WI38 (cell line): ENCODE results near the gene SRRM1.

ENCODE experiments used
- H3K4me3 ChIP-seq: 2 replicates; pipeline ENCODE4 v1.5.1; 2011; ENCODE audit warnings: low read depth, mild to moderate bottlenecking, control low read depth, low read length
- TF ChIP-seq, protein P1 (sequence below): IDR thresholded peaks from 2 replicates; pipeline ENCODE4 v1.5.1; 2012; ENCODE audit warnings: low read depth, mild to moderate bottlenecking, control low read depth, low read length

SRRM1 gene

GRCh38 chr1:24606621-24607020 lies 36.5 kb upstream of the SRRM1 start:
- H3K4me3 ChIP-seq = no peak overlapping the region
- TF ChIP-seq, protein P1, sequence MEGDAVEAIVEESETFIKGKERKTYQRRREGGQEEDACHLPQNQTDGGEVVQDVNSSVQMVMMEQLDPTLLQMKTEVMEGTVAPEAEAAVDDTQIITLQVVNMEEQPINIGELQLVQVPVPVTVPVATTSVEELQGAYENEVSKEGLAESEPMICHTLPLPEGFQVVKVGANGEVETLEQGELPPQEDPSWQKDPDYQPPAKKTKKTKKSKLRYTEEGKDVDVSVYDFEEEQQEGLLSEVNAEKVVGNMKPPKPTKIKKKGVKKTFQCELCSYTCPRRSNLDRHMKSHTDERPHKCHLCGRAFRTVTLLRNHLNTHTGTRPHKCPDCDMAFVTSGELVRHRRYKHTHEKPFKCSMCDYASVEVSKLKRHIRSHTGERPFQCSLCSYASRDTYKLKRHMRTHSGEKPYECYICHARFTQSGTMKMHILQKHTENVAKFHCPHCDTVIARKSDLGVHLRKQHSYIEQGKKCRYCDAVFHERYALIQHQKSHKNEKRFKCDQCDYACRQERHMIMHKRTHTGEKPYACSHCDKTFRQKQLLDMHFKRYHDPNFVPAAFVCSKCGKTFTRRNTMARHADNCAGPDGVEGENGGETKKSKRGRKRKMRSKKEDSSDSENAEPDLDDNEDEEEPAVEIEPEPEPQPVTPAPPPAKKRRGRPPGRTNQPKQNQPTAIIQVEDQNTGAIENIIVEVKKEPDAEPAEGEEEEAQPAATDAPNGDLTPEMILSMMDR = no peak

- H3K4me3 ChIP-seq = no peak overlapping the region
- TF ChIP-seq, protein P1 = no peak
These were observed 33.1 kb upstream of the SRRM1 start for GRCh38 chr1:24609949-24610517.

DNA sequence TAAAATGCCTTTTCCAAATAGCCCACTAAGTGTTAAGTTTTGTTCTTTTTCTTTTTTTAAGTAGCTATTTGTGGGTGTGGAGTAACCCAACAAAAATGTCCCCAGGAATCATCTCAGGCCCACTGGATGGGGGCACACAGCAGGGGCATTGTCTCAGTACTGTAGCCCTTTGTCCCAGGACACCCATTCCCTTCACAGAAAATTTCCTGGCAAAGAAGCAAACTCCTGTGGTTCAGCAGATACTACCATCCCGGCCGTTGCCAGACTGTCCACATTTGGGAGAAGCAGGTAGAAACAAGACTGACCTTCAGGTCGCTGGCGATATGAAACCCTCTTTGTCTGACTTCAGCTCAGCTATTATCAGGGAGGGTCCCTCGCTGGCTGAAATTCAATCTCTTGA lies 23.7 kb upstream of the SRRM1 start:
- H3K4me3 ChIP-seq = no peak overlapping the region
- TF ChIP-seq, protein P1 = no peak

DNA sequence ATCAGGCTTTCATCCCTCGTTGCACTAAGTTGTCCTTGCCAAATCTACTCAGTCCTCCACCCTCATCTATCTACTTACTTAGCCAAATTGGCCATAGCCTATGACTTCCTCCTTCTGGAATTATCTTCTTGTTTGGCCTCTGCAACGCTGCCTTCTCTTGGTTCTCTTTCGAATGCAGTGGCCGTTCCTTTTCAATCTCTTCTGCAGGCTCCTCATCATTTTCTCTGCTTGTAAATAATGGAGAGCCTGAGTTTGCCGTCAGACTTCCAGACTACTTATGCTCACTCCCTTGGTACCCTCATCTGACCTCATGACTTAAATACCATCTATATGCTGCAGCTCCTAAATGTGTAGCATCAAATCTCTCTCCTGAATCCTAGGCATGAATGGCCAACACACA lies 22.4 kb upstream of the SRRM1 start:
- TF ChIP-seq, protein P1 = no peak
- no peak overlapping the region for H3K4me3 ChIP-seq

DNA sequence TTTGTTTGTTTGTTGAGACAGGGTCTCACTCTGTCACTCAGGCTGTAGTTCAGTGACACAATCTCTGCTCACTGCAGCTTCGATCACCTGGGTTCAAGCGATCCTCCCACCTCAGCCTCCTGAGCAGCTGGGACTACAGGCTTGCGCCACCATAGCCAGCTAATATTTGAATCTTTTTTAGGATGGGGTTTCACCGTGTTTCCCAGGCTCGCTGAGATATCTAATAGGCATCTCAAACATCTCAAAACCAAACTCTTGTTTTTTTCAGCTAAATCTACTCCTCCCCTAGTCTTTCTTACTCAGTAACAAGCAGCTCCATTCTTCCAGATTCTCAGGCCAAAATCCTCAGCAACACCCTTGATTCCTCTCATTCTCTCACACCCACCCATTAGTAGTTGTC lies 22.0 kb upstream of the SRRM1 start:
- TF ChIP-seq, protein P1 = no peak
- no peak overlapping the region for H3K4me3 ChIP-seq

DNA sequence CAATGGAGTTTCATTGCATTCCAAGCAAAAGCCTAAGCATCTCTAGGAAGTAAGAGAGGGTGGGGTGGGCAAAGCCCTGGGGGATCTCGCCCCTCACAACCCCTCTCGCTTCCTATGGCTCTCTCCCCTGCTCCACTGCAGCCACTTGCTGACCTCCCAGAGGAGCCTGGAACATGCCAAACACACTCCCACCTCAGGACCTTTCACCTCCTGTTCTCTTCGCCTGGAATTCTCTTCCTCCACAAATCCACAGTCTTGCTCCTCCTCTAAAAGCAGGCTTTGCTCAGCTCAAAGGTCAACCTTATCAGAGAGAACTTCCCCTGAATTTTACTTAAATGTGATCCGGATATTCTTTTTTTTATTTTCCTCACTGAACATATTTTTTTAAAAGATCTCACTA lies 20.9 kb upstream of the SRRM1 start:
- TF ChIP-seq, protein P1 = no peak
- no peak overlapping the region for H3K4me3 ChIP-seq

DNA sequence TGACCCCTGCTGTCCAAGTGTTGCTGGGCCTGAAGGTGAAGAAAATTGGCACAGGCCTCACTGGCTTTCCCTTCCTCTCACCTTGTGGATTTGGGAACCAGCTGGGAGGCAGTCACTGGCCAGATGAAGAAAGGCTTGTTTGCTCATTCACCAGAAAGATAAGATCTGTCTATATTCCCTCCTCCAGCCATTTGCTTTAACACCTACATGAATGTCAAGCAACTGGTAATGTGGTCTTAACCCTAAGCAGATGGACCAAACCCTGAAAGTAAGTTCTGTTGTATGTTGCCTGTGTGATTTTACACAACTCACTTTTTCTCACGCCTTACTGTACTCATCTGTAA lies 10.3 kb upstream of the SRRM1 start:
- TF ChIP-seq, protein P1 = no peak
- H3K4me3 ChIP-seq = no peak overlapping the region
